RPMI7951 (cell line): ENCODE data around the gene NUDT4. TPM values are rescaled to one million over a fixed set of nuclear protein-coding genes. Genes with fewer than 3 reads are reported as not detected.
"Not testable (repeated sequence)": the region's sequence is repeated elsewhere in the genome, so short reads cannot be mapped to it uniquely, and the experiment has no call there.

Experiments used
- DNase-seq: peaks from one replicate; pipeline ENCODE4 v3.0.0-alpha.2; 2012; ENCODE audit warnings: low read depth
- total RNA-seq: library from RNA; depleted of rRNA; stranded (reverse); fragments of >200 nt; shearing (Covaris generic); gene quantifications from 2 replicates; pipeline ENCODE4 v1.2.3, GENCODE V29; 2014

NUDT4 gene
- total RNA-seq, 1 experiment from 2014 or later, result 40.5 TPM

- DNase-seq, result no peak
Observed at GRCh38 chr12:93427779-93428564, 50.2 kb downstream of the NUDT4 start.

GRCh38 chr12:93429448-93429847 is 51.7 kb downstream of the NUDT4 start:
- no peak for DNase-seq

DNA sequence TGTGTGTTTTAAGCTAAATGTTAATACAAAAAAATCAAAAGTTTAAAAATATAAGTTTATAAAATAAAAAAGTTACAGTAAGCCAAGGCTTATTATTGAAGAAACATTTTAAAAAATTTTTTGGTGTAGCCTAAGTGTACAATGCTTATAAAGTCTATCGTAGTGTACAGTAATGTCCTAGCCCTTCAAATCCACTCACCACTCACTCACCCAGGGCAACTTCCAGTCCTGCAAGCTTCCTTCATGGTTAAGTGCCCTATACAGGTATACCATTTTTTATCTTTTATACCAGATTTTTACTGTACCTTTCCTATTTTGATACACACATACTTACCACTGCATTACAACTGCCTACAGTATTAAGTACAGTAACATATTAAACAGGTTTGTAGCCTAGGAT is 52.1 kb downstream of the NUDT4 start:
- no peak for DNase-seq

DNA sequence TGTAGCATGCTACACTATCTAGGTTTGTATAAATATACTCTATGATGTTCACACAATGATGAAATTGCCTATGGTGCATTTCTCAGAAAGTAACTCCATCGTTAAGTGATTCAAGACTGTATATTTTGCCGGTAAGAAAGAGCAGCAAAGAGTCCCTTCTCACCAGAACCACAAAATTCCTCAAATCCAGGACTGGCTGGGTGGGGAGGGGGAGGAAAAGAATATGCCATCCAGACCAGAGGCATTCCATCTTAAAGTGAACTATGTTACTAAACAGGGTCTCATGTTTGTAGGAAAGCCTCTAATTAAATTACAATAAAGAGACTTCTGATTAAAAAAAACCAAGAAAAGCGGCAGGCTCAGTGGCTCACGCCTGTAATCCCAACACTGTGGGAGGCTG is 52.6 kb downstream of the NUDT4 start:
- DNase-seq, result no peak

- not testable (repeated sequence) for DNase-seq
Observed at GRCh38 chr12:93432031-93432430, 54.3 kb downstream of the NUDT4 start.

- no peak for DNase-seq
Observed at GRCh38 chr12:93434256-93434865, 56.6 kb downstream of the NUDT4 start.

DNA sequence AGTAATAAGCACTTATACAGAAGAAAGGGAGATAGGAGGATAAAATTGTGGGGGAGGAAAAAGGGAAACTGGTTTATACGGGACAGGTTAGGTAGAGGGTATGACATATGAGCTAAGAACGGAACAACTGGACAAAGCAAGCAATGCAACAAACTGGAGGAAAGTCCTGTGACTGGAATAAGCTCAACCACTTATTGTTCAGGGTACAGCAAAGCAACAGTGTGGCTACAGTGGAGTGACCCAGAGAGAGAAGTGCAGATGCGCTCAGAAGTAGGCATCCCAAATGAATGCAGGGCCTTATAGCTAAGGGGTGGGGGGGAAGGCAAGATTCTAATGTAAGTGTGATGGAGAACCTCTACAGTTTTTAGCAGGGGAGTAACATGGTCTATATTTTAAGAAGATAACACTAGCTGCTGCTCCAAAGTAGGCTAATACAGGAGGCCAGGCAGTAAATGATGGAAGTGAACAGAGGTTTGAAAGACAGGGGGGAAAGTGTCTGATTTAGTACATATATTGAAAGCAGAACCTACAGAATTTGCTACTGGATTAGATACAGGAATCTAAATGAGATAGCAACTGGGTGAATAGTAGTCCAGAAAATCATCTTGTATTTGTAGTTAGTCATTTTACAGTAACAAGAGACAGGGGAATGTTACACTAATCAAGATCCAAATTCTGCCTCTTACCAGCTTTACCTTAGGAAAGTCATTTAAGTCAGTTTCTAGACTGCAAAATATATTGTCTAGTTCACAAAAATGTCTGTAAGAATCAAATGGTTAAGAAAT is 60.7 kb downstream of the NUDT4 start:
- DNase-seq, result no peak

GRCh38 chr12:93440043-93440835 is 62.5 kb downstream of the NUDT4 start:
- DNase-seq, result no peak

GRCh38 chr12:93441081-93441616 is 63.4 kb downstream of the NUDT4 start:
- peak; percentile 20 for DNase-seq

DNA sequence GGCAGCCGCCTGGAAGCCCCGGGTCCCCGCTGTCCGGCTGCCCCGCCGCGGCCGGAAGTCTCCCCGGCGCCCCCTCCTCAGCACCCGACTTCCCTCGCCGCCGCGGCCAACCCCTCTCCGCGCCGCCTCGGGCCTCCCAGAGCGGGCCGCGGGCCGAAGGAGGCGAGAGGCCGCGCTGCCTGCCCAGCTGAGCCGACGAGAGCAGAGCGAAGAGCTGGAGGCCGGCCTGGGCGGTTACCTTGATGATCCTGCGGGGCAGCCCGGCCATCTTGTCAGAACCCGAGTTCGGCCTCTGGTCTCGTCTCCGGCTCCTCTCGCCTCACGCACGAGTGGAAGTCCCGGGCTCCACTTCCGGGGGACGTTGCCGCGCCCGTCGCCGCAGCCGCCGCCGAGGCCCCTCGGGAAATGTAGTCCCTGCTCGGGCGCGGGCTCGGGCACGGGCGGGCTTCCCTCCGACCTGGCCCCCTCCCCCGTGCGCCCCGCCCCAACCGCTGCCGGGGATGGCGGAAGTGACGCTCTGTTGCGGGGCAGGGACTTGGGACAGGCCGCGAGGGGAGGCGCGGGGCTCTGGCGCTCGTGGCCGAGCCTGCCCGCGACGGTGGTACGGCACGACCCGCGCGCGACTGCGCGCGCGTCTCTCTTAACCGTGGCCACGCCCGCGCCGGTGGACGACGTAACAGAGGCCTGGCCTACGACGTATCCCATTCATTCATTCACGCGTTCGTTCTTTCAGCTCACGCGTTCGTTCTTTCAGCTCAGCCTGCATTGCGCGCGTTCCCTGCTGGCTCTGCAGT is 64.1 kb downstream of the NUDT4 start, which contains the start of gene UBE2N:
Gene UBE2N, minus strand, starts transcription at position 331 of the 794 bp plus-strand sequence. Its CDS starts 63 bp downstream, at position 268.
- DNase-seq, result peak; percentile 93

DNA sequence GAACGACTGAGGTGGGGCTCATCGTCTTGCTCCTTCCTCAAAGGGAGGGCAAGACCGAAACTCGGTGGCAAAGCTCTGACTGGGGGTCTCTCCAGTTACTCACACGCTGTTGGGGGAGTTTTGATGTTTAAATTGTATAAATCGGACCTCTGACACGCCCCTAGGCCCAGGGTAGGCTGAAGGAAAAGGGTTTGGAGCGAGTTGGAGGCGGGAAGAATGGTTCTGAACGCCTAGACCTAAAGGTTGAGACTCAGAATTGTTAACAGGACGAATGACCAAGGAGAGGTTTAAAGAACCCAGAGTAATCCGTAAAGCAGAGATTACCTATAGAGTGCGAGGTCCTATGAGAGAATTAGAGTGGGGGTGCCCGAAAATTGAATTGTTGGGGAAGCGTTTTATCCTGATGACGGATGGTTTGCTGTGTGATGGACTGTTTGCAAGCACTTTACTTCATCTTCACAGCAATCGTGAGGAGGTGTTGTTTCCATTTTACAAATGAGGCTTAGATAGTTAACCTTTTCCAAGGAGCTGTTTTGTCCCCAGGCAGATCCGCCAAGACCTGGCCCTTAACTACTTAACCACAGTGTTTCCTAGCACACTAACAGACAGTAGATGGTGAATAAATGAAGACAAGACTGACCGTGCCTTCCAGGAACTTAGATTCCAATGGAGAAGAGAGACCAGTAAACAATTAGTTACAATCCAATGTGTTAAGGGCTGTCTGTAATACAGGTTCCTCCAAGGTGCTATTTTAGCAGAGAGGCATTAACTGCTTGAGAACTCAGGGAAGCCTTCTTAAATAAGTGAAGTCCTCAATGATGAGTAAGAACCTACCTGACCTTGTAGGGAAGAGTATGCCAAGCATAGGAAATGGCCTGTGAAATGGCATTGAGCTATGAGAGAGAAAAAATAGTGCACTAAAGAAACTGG is 65.0 kb downstream of the NUDT4 start:
- DNase-seq, result peak; percentile 5

GRCh38 chr12:93443576-93443975 is 65.9 kb downstream of the NUDT4 start:
- DNase-seq, result no peak

DNA sequence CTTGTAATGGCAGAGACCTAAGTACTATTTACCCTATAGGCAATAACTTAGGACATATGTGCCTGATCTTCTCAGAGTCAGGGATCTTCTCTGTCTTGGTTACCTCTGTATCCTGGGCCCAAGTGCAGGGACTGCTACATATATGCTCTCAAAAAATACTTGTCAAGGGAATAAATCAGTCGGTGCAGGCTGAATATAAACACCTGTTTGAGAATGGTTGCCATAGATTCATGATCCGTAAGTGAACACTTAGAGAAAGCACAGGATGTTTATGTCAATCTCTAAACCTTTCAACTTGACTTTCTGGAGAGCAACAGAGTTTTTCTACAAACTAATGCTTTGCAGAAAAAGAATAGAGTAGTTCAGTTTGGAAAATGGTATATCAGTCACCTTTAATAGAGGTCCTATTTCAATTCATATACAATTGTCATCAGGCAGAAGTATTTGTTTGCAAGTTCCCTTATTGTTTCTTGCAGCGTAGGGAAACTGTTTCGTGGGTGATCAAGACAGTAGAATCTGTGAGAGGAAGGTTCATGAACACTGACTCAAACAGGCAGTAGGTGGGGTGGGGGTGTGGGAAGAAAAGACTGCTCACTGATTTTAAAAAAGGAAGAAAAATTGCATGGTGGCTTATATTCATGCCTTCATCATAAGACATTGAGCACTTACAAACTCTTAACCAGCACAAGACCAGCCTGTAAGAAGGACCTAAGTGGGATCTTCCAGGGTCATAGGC is 70.0 kb downstream of the NUDT4 start:
- DNase-seq, result no peak

DNA sequence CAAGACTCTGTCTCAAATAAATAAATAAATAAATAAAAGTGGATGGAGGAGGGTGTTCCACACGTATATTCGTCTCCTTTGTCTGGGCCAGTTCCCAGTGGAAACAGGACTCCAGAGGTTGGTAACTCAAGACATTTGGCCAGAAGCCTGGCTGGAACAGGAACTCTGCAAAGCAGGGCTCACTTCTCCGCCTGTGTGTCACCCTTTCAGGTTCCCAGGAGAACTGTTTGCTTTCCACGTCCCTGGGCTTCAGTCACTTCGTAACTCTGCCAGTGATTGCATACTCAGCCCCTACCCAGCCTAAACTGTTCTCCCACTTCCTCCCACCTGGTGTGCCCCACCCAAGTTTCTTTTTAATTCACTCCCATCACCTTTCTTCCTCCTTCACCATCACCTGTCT is 71.1 kb downstream of the NUDT4 start:
- DNase-seq, result no peak

- DNase-seq, result no peak
Observed at GRCh38 chr12:93449277-93449676, 71.6 kb downstream of the NUDT4 start.

GRCh38 chr12:93451423-93452158 is 73.9 kb downstream of the NUDT4 start:
- no peak for DNase-seq

DNA sequence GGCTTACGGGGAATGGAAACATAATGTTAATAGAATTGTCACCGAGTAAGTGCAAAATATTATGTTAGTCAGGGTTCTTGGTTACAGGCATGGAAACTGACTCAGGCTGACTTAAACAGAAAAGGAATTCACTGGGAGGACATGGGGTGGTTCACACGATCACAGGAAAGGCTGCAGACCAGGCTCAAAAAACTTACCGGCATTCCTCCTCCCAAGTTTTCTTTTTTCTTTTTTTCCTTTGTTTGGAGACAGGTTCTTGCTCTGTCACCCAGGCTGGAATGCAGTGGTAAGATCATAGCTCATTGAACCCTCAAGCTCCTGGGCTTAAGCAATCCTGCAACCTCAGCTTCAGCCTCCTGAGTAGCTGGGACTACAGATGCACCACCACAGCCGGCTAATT is 75.9 kb downstream of the NUDT4 start:
- no peak for DNase-seq

- no peak for DNase-seq
Observed at GRCh38 chr12:93456077-93456476, 78.4 kb downstream of the NUDT4 start.
